Fibroblast of the conjunctiva (primary cell): ENCODE data around the gene XRCC1.
"Not testable (repeated sequence)": the region's sequence is repeated elsewhere in the genome, so short reads cannot be mapped to it uniquely, and the experiment has no call there.

Source experiments
- DNase-seq: peaks from one replicate; pipeline ENCODE4 v3.0.0-alpha.2; 2010; ENCODE audit warnings: low read depth

The XRCC1 gene

DNA sequence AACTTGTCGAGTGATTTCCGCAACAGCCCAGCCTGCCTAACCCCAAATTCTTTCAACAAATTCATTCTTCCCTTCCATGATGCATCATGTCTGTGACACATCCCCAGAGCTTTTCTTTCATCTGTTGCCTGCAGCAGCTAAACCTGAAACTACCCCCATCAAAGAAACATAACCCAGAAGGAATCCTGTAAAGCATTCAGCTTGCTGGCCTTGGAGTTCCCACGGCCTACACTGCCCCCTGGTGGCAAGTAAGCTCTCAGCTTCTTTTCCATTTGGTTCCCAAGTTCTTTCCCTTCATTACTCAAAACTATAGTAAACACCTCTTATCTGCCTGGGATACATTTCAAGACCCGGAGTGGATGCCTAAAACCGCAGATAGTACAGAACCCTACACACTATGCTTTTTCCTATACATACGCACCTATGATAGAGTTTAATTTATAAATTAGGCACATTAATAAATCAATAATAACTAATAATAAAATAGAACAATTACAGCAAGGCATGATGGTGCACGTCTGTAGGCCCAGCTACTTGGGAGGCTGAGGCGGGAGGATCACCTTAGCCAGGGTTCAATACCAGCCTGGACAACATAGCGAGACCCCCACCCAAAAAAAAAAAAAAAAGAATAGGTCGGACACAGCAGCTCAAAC, 55.8 kb downstream of the XRCC1 start:
- DNase-seq, result peak; percentile 83

DNA sequence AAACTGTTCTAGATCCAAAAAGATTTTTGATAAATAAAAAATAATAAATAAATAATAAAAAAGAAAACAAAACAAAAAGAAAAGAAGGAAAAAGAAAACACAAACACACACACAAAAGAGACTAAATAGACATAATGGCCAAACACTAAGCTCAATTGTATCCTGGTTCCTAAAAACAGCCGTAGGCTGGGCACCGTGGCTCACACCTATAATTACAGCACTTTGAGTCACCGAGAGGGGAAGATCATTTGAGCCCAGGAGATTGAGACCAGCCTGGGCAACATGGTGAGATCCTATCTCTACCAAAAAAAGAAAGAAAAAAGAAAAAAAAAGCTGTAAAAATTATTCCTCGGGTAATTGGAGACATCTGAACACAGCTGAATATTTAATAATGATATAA, 57.3 kb downstream of the XRCC1 start:
- DNase-seq, result no peak

DNA sequence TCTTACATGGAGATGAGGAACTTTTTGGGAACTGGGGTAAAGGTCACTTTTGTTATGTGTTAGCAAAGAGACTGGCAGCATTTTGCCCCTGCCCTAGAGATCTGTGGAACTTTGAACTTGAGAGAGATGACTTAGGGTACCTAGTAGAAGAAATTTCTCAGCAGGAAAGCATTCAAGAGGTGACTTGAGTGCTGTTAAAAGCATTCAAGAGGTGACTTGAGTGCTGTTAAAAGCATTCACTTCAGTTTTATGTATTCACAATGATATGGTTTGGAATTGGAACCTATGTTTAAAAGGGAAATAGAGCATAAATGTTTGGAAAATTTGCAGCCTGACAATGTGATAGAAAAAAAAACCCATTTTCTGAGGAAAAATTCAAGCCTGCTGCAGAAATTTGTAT, 62.9 kb downstream of the XRCC1 start:
- DNase-seq, result not testable (repeated sequence)

DNA sequence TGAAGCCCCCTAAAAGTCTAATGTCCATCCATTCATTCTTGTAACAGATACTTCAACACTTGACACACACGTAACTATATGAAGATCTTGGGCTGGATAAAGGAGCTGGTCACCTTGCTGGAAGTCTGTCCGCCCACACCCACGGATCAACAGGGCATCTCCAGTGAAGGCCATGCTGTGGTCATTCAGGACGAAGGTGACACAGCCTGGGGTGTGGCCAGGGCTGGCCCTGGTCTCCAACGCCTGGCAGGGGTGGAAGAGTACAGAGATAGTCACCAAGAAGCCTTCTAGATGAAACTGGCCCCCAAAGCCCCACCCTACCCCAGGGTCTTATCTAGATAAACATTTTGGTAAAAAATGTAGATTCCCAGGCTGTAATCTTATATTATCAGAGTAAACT, 64.0 kb downstream of the XRCC1 start:
- DNase-seq, result no peak

DNA sequence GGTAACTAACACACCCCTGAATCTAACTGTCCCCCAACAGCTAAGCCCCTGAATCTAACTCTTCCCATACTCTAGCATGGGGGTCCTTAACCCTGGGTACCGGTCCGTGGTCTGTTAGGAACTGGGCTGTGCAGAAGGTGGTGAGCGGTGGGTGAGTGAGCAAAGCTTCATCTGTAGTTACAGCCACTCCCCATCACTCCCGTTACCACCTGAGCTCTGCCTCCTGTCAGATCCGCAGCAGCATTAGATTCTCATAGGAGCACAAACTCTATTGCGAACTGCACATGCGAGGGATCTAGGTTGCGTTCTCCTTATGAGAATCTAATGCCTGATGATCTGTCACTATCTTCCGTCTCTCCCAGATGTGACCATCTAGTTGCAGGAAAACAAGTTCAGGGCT, 64.6 kb downstream of the XRCC1 start:
- no peak for DNase-seq

DNA sequence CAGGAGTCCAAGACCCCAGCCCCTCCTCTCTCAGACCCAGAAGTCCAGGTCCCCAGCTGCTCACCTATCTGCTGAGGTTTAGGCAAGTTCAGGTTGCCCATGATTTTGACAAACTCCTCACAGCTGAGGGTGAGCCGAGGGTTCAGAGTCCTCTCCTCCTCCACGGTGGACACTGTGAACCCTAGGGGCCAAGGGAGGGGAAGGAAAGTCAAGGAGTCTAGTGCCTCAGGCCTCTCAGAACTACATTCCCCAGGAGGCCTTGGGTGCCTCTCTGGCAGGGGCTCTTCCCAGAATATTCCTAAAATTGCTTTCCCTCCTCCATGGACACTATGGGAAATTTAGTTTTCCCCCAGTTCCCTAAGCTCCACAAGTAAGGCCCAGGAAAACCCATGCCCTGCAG, 67.4 kb downstream of the XRCC1 start:
- DNase-seq, result no peak

DNA sequence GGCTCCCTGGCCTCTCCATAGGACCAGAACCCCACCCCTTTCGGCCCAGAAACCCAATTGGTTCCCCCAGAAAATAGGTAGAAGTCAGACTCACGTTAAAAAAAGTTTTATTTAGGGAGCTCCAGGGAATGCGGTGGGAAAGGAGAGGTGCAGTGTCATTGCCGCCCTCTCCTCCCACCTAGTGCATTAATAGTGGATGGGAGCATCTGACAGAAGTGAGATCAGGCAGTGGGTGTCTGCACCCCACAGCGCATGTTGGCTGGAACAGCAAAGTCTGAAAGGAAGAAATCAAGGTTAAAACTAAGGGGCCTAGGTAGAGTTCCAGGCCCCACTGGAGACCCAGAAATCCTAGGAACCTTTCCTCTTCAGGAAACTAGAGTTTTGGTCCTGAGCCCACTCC, 68.7 kb downstream of the XRCC1 start:
- DNase-seq, result no peak

DNA sequence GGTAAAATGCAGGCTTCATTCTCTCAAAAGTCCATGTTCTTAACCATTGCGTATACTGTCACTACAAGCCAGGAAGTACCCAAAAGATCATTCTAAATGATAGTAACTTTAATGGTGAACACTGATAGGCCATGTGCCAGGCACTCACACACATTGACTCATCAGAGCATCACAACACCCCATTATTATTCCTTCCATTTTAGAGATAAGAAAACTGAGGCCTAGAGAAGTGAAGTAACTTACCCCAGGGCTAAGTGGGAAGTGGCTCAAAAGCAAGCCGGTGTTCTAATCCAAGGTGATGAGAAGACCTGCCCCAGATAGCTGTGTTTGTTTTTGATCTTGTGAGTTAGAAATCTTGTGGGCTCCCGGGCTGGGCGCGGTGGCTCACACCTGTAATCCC, 69.4 kb downstream of the XRCC1 start:
- no peak for DNase-seq

DNA sequence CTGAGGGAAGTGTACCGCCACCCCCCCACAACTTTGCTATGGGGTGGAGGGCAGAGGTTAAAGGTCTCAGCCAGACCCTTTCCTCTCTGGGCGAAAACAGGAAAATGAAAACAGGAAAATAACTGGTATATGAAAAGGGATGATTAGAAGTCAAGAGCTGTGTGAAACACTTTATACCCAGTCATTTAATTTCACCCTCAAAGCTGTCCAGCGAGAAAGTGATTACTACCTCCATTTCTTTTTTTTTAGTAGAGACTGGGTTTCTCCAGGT, 70.2 kb downstream of the XRCC1 start:
- DNase-seq, result no peak

DNA sequence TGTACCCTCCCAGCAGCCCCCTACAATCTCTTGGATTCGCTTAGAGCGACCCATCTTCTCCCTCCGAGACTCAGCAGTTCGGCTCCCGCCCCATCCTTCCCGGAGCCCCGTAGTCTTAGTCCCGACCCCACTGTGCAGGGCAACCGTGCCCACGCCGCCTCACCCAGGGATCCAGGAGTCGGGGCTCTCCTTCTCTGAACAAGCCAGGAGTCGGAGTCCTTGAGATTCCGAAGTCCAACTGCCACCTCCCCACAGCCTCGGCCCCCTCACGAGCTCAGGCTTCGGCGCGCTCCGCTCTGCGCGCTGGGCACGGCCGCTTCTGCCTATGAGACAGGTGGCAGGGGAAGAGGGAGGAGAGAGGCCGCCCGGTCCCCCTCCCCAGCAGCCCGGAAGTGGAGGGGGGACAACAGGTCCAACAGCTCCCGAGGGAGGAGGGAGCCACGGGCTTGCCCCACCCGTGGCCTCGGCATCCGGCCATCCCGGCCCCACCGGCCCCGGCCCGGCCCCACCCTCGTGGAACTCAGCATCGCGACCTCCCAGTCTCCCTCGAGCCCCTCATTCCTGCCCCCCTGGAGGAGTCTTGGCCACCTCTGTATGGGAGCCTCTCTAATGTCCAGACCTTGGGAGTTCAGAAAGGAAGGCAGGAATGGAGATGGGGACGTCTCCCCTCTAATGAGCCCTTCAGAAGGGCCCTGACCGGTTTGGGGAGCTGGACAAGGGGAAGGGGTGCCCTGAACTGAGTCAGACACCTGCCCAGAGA, 70.7 kb downstream of the XRCC1 start, which contains the start of gene PHLDB3:
PHLDB3 (minus strand) TSS at position 321 of the 760 bp plus-strand sequence. CDS start 628 bp downstream, outside the sequence.
- no peak for DNase-seq

DNA sequence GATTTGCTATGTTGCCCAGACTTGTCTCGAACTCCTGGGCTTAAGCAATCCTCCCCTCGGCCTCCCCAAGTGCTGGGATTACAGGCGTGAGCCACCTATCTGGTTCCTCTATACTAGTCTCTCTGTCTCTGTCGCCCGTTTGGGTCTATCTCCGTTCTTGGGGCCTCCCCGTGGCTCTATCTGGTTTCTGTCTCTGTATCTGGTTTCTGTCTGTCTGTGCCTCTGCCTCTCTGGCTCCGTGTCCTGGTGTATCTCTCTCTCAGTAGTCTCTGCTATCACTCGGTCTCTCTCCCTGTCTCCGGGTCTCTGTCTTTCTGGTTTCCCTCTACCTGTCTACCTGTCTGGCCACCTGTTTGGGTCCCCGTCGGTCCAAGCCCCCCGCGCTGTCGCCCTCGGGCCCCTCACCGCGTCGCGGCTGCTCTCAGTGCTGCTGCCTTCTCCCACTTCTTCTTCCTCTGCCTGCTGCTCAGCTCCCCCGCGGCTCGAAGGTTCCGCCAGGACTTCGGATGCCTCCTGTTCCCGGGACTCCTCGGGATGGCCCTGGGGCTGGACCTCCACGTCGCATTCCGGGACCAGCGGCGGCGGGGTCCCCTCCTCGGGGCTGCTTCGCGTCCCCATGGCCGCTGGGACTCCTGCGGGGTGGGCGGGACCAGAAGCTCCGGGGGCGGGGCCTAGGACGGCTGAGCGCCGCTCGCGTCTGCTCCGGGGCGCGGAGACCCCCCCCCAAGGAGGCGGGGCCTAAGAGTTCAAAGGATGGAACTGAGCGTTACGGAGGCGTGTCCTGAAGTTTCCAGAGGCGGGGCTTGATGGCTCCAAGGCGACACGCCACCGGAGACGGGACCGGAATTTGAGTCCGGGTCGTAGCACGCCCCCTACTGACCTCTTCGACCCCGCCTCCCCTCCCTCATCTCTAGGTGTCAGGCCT, 71.6 kb downstream of the XRCC1 start:
- peak; percentile 76 for DNase-seq

DNA sequence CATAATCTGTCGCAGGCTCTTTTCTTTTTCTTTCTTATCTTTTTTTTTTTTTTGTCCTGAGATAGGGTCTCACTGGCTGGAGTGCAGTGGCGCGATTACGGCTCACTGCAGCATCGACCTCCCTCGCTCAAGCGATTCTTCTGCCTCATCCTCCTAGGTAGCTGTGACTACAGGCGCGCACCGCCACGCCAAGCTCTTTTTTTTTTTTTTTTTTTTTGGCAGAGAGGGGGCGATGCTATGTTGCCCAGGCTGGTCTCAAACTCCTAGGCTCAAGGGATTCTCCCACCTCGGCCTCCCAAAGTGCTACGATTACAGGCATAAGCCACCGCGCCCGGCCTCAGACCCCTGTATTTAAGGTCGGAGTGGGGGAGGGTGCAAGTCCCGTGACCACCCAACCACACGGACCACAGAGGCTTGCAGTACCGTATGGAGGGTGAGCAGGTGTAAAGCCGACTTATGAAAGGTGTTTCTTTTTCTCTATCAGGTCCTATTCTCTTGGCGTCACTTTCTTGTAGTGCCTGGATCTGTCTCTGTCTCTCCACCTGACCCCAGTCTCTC, 72.8 kb downstream of the XRCC1 start:
- DNase-seq, result no peak

DNA sequence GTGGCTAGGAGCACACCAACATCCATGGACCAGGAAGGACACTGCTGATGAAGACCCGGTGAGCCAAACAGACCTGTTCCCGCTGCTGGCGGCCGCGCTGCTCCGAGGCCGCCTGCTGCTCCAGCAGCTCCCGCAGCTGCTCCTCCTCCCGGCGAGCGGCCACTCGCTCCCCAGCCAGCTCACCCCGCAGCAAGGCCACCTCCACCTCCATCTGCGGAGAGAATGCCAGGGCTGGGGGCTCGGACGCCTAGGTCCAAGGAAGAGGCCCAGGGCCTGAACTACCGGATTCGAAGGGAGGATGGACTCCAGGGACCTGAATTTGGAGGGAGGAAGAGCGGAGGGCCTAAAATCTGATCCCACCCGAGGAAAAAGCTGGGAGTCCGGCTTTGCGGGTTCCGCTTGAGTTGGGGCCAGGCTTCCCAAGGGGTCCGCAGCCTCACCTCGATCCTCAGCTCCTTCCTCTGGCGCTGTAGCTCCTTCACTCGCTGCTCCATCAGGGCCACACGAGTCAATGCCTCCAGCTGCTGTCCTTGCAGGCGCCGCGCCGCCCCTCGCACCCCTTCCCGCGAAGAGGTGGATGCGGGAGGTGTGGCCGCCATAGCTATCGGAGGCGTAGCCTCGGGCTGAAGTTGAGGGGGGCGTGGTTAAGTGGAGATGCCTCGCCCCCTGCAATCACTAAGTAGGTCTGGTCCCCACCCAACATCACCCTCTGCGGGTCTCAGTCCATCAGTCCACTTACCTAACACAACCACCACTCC, 73.5 kb downstream of the XRCC1 start:
- no peak for DNase-seq

DNA sequence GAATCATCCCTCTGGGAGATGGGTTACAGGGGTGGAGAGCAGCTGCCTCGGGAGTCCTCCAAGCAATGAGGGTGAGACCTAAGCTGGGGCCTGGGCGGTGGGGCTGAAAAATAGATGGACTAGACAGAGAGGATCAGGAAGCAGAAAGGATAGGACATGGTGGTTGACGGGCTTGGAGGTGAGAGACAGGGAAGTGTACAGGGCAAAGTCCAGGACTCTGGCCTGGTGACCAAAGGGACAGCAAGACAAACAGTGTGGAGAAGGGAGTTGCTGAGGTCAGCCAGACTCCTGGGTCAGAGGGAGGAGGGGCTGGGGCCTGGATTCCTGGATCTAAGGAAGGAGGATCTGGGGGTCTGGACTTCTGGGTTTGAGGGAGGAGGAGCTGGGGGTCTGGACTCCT, 76.3 kb downstream of the XRCC1 start:
- no peak for DNase-seq

DNA sequence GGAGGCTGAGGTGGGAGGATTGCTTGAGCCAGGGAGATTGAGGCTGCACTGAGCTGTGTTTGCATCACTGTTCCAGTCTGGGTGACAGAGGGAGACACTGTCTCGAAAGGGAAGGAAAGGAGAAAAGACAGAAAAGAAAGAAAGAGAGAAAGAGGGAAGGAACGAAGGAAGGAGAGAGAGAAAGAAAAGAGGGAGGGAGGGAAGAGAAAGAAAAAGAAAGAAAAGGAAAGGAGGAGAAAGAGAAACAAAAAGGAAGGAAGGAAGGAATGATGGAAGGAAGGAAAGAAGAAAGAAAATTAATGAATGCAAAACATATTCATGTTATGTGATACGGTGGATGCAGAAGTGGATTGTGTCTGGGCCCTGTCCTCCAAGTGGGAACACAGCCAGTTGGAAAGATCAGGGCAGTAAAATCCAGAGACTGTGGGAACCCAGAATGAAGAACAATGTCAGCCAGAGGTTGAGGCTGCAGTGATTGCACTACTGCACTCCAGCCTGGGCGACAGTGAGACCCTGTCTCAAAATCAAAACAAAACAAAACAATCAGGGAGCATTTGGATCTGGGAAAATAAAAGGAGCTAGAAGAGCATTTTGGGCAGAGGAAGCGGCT, 77.0 kb downstream of the XRCC1 start:
- no peak for DNase-seq

DNA sequence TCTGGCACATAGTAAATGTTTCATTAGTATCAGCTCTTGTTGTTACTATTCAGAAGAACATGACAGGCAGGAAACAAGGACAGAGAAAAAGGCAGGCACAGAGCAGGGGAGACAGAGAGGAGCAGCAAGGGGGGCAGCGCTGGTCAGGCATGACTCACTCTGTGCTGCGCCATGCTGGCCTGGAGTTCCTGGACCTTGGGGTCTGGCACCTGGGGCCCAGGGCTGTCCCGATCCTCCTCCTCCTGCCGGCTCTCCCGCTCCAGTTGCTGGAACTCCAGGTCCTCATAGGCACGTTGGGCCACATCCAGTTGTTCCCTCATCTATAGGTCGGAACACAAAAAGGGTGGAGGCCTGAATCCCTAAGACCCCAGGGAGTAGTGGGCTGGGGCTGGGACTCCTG, 78.4 kb downstream of the XRCC1 start:
- no peak for DNase-seq

DNA sequence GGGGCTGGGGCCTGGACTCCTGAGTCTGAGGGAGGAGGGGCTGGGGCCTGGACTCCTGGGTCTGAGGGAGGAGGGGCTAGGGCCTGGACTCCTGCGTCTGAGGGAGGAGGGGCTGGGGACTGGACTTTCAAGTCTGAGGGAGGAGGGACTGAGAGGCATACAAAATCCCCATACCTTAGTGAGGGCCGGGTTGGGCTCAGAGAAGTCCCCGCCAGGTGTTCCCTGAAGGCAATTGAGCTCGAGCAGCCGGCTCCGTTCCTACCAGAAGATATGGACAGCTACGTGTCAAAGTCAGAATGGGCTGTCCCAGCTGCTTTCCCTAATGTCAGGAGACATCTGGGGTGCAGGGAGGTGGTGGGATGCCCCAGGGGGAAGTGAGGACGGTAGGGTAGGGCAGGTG, 80.2 kb downstream of the XRCC1 start:
- DNase-seq, result no peak
